Astrocyte (in vitro differentiated cells and primary cell): ENCODE data around the gene PIBF1. TPM values are rescaled to one million over a fixed set of nuclear protein-coding genes. Genes with fewer than 3 reads are reported as not detected.

Experiments used
- DNase-seq: peaks from one replicate; pipeline ENCODE4 v3.0.0-alpha.2; 2010; ENCODE audit warnings: low read depth
- FAIRE-seq: peaks from 2 replicates; lab custom pipeline; 2011; peaks lifted over from hg19 to GRCh38; lab: Jason Lieb, UNC
- H2AFZ ChIP-seq: 2 replicates; pipeline ENCODE4 v1.6.0; 2012; ENCODE audit warnings: low read depth, low read length, inconsistent platforms
- H3K27ac ChIP-seq: 2 replicates; pipeline ENCODE4 v1.5.1; 2011; ENCODE audit warnings: low read depth, low read length, inconsistent platforms
- H3K27me3 ChIP-seq: 2 replicates; pipeline ENCODE4 v1.6.0; 2011; ENCODE audit warnings: low read length, inconsistent platforms; ENCODE audit not compliant: insufficient read depth
- H3K36me3 ChIP-seq: 2 replicates; pipeline ENCODE4 v1.5.1; 2011; ENCODE audit warnings: low read length, inconsistent platforms; ENCODE audit not compliant: insufficient read depth
- H3K4me1 ChIP-seq: 2 replicates; pipeline ENCODE4 v1.5.1; 2011; ENCODE audit warnings: low read length, inconsistent platforms; ENCODE audit not compliant: insufficient read depth
- H3K4me2 ChIP-seq: 2 replicates; pipeline ENCODE4 v1.6.0; 2012; ENCODE audit warnings: low read length, inconsistent platforms
- H3K4me3 ChIP-seq: 2 replicates; pipeline ENCODE4 v1.5.1; 2011; ENCODE audit warnings: low read depth, mild to moderate bottlenecking, low read length, inconsistent platforms; ENCODE audit not compliant: insufficient read depth
- H3K79me2 ChIP-seq: 2 replicates; pipeline ENCODE4 v1.6.0; 2012; ENCODE audit warnings: mild to moderate bottlenecking, low read length, inconsistent platforms; ENCODE audit not compliant: insufficient read depth
- H3K9ac ChIP-seq: 2 replicates; pipeline ENCODE4 v1.6.0; 2012; ENCODE audit warnings: mild to moderate bottlenecking, low read length, inconsistent platforms
- H3K9me3 ChIP-seq: 2 replicates; pipeline ENCODE4 v1.5.1; 2012; ENCODE audit warnings: low read depth, mild to moderate bottlenecking, low read length, inconsistent platforms; ENCODE audit not compliant: insufficient read depth
- H4K20me1 ChIP-seq: 2 replicates; pipeline ENCODE4 v1.6.0; 2012; ENCODE audit warnings: low read length, inconsistent platforms; ENCODE audit not compliant: insufficient read depth
- H3K27ac Mint-ChIP-seq: one replicate; pipeline ENCODE4 v1.8.0; 2021; ENCODE audit warnings: mild to moderate bottlenecking, mixed read lengths; ENCODE audit not compliant: unreplicated experiment
- H3K27me3 Mint-ChIP-seq: one replicate; pipeline ENCODE4 v1.8.0; 2021; ENCODE audit warnings: low read depth, mixed read lengths; ENCODE audit not compliant: unreplicated experiment
- H3K36me3 Mint-ChIP-seq: one replicate; pipeline ENCODE4 v1.8.0; 2021; ENCODE audit warnings: low read depth, mixed read lengths; ENCODE audit not compliant: unreplicated experiment
- H3K4me1 Mint-ChIP-seq: one replicate; pipeline ENCODE4 v1.8.0; 2021; ENCODE audit warnings: low read depth, mixed read lengths; ENCODE audit not compliant: unreplicated experiment
- H3K4me3 Mint-ChIP-seq: one replicate; pipeline ENCODE4 v1.8.0; 2021; ENCODE audit warnings: mild to moderate bottlenecking, moderate library complexity, mixed read lengths; ENCODE audit not compliant: unreplicated experiment
- H3K9me3 Mint-ChIP-seq: one replicate; pipeline ENCODE4 v1.8.0; 2021; ENCODE audit warnings: mild to moderate bottlenecking, mixed read lengths; ENCODE audit not compliant: unreplicated experiment
- CTCF ChIP-seq: IDR thresholded peaks from 2 replicates; pipeline ENCODE4 v1.5.1; 2011; ENCODE audit warnings: low read depth, mild to moderate bottlenecking, inconsistent platforms, low read length, moderate library complexity; ENCODE audit not compliant: insufficient read depth
- EZH2 ChIP-seq: IDR thresholded peaks from 2 replicates; pipeline ENCODE4 v1.6.1; 2012; ENCODE audit warnings: mild to moderate bottlenecking, low read length, inconsistent platforms; ENCODE audit not compliant: insufficient read depth
- total RNA-seq: library from RNA; stranded (reverse); gene quantifications from 2 replicates; pipeline ENCODE4 v1.2.1, GENCODE V29; 2021

PIBF1 gene
- total RNA-seq, 1 donor from 2014 or later: 19.3 TPM

GRCh38 chr13:72908416-72908815 is 126.5 kb downstream of the PIBF1 start:
- no peaks in the 10 kb centered on the region for H3K4me1 Mint-ChIP-seq
- Histone ChIP-seq H2AFZ (no peak overlapping the region), H3K4me2 (no peak overlapping the region), H4K20me1 (no peaks in the 10 kb centered on the region), H3K4me3 (no peak overlapping the region), H3K27me3 (no peaks in the 10 kb centered on the region), H3K4me1 (no peaks in the 10 kb centered on the region), H3K79me2 (no peaks in the 10 kb centered on the region), H3K27ac (no peak overlapping the region), H3K9ac (no peak overlapping the region), H3K9me3 (no peaks in the 10 kb centered on the region), H3K36me3 (peaks cover 11% of the 10 kb centered on the region)
- no peaks in the 10 kb centered on the region for H3K9me3 Mint-ChIP-seq
- H3K36me3 Mint-ChIP-seq: peaks cover 2% of the 10 kb centered on the region
- no peak for TF ChIP-seq CTCF
- no peak for TF ChIP-seq EZH2
- DNase-seq: no peak
- H3K27ac Mint-ChIP-seq: no peak overlapping the region
- no peak overlapping the region for H3K4me3 Mint-ChIP-seq
- FAIRE-seq: no peak
- no peaks in the 10 kb centered on the region for H3K27me3 Mint-ChIP-seq

GRCh38 chr13:72911981-72912380 is 130.0 kb downstream of the PIBF1 start:
- DNase-seq: no peak
- Mint-ChIP-seq H3K4me3 (no peak overlapping the region), H3K4me1 (no peaks in the 10 kb centered on the region)

More at GRCh38 chr13:72911981-72912380, 130.0 kb downstream of the PIBF1 start:
- Histone ChIP-seq H3K4me1 (no peaks in the 10 kb centered on the region), H3K4me3 (no peak overlapping the region), H4K20me1 (no peaks in the 10 kb centered on the region), H3K79me2 (no peaks in the 10 kb centered on the region), H3K36me3 (peaks cover 11% of the 10 kb centered on the region), H2AFZ (no peak overlapping the region), H3K27me3 (no peaks in the 10 kb centered on the region), H3K27ac (no peak overlapping the region), H3K9me3 (no peaks in the 10 kb centered on the region), H3K4me2 (no peak overlapping the region), H3K9ac (no peak overlapping the region)
- no peak for FAIRE-seq
- no peak overlapping the region for H3K27ac Mint-ChIP-seq
- TF ChIP-seq CTCF (no peak), EZH2 (no peak)
- no peaks in the 10 kb centered on the region for H3K27me3 Mint-ChIP-seq
- H3K36me3 Mint-ChIP-seq: peaks cover 2% of the 10 kb centered on the region
- no peaks in the 10 kb centered on the region for H3K9me3 Mint-ChIP-seq
